HepG2 (cell line): ENCODE data around the gene BTBD1. TPM values are rescaled to one million over a fixed set of nuclear protein-coding genes. Genes with fewer than 3 reads are reported as not detected.

Source experiments
- ATAC-seq: fragments of 200-7000 bp; cut with Tn5 transposase; 3 replicates; pipeline ENCODE4 v1.9.1; 2020; ENCODE audit warnings: mild to moderate bottlenecking, moderate library complexity
- BruUV-seq: library from RNA; stranded (reverse); fragments of 400-500 nt; replicated peaks from 2 replicates; lab custom pipeline; 2021; lab: Mats Ljungman, UMichigan
- CTCF ChIA-PET: fragments of 300-600 bp; formaldehyde crosslinking; extraction: SDS; loops from one replicate; lab custom pipeline; 2021; ENCODE audit warnings: low total read pairs, inconsistent platforms, low intra/inter-chr PET ratio; lab: Yijun Ruan, JAX
- POLR2A ChIA-PET: fragments of 350-600 bp; sonication (Branson Sonifier 250); formaldehyde crosslinking; loops from one replicate; lab custom pipeline; 2020; ENCODE audit warnings: antibody characterized with exemption, inconsistent platforms; lab: Yijun Ruan, JAX
- DNase-seq: peaks from one replicate; pipeline ENCODE4 v3.0.0-alpha.2; 2015; ENCODE audit warnings: low spot score
- FAIRE-seq: peaks from 3 replicates; lab custom pipeline; 2011; peaks lifted over from hg19 to GRCh38; lab: Jason Lieb, UNC
- H2AFZ ChIP-seq: one replicate; pipeline ENCODE4 v1.6.1; 2011; ENCODE audit warnings: low read length, inconsistent platforms
- H3K27ac ChIP-seq: fragments of 300-600 bp; 3 replicates; pipeline ENCODE4 v1.8.0; 2011; ENCODE audit warnings: mixed run types, mild to moderate bottlenecking, mixed read lengths, low read length, inconsistent platforms; ENCODE audit not compliant: insufficient read depth; ENCODE audit errors: extremely low read length
- H3K27me3 ChIP-seq, 2 experiments: fragments of 200-600 bp in 1 of 2; 2 replicates in 1 of 2; 3 replicates in 1 of 2; pipeline versions ENCODE4 v1.6.0 to v1.8.0; 2011; ENCODE audit warnings: low read length in 2 of 2, mild to moderate bottlenecking in 2 of 2, moderate library complexity in 2 of 2, inconsistent platforms in 1 of 2; ENCODE audit not compliant: insufficient read depth in 2 of 2, control insufficient read depth in 1 of 2
- H3K36me3 ChIP-seq, 2 experiments: fragments of 200-600 bp in 1 of 2; replicated peaks in 1 of 2; 2 replicates in 1 of 2; 3 replicates in 1 of 2; pipeline versions ENCODE4 v1.5.1 to v1.8.0; 2011; ENCODE audit warnings: low read length in 2 of 2, inconsistent platforms in 1 of 2; ENCODE audit not compliant: insufficient read depth in 2 of 2, control insufficient read depth in 1 of 2
- H3K4me1 ChIP-seq: 2 replicates; pipeline ENCODE4 v1.5.1; 2012; ENCODE audit warnings: low read length, inconsistent platforms; ENCODE audit not compliant: insufficient read depth
- H3K4me2 ChIP-seq: 2 replicates; pipeline ENCODE4 v1.6.0; 2011; ENCODE audit warnings: low read depth, low read length, inconsistent platforms
- H3K4me3 ChIP-seq, 3 experiments: fragments of 200-600 bp in 1 of 3; sonication (generic), shearing (Covaris generic) in 1 of 3; replicated peaks in 1 of 3; 2 replicates each; pipeline ENCODE4 v1.5.1; 2011 to 2016; ENCODE audit warnings: low read length in 3 of 3, inconsistent platforms in 2 of 3, low read depth in 2 of 3, mild to moderate bottlenecking in 2 of 3, control low read depth in 1 of 3, mixed read lengths in 1 of 3; ENCODE audit not compliant: insufficient read depth in 1 of 3
- H3K79me2 ChIP-seq: one replicate; pipeline ENCODE4 v1.6.1; 2011; ENCODE audit warnings: low read length, inconsistent platforms; ENCODE audit not compliant: insufficient read depth
- H3K9ac ChIP-seq: 2 replicates; pipeline ENCODE4 v1.6.0; 2011; ENCODE audit warnings: mild to moderate bottlenecking, low read depth, low read length, inconsistent platforms; ENCODE audit not compliant: insufficient read depth
- H3K9me3 ChIP-seq: 2 replicates; pipeline ENCODE4 v1.5.1; 2012; ENCODE audit warnings: mild to moderate bottlenecking, low read length
- H4K20me1 ChIP-seq: 2 replicates; pipeline ENCODE4 v1.6.0; 2011; ENCODE audit warnings: inconsistent platforms, mild to moderate bottlenecking, low read length, moderate library complexity; ENCODE audit not compliant: insufficient read depth
- CBX2 ChIP-seq, 2 experiments: fragments of 200-600 bp in 1 of 2; sonication (generic); formaldehyde crosslinking in 1 of 2; IDR thresholded peaks; 2 replicates each; pipeline versions ENCODE4 v1.7.0 to v1.8.1; 2018 to 2022; ENCODE audit warnings: low read depth in 2 of 2, low read length in 1 of 2, mild to moderate bottlenecking in 1 of 2, missing genetic modification reagents in 1 of 2
- CREB3 ChIP-seq: sonication (generic); formaldehyde crosslinking; IDR thresholded peaks from 2 replicates; pipeline ENCODE4 v1.5.0; 2020; ENCODE audit warnings: missing genetic modification reagents
- DPF2 ChIP-seq: sonication (generic); formaldehyde crosslinking; IDR thresholded peaks from 2 replicates; pipeline ENCODE4 v1.4.0; 2020; ENCODE audit warnings: mild to moderate bottlenecking, low read depth, missing genetic modification reagents, borderline replicate concordance
- FOXO4 ChIP-seq: sonication (generic); formaldehyde crosslinking; conservative IDR thresholded peaks from 2 replicates; pipeline ENCODE4 v1.8.1; 2023; ENCODE audit warnings: missing genetic modification reagents
- KLF16 ChIP-seq, 2 experiments: sonication (generic) in 1 of 2; formaldehyde crosslinking in 1 of 2; IDR thresholded peaks; 2 replicates each; pipeline versions ENCODE4 v1.6.1 to v1.8.0; 2016 to 2023; ENCODE audit warnings: missing genetic modification reagents in 2 of 2, missing compliant biosample characterization in 1 of 2
- SMARCE1 ChIP-seq: fragments of 450-650 bp; IDR thresholded peaks from 2 replicates; pipeline ENCODE4 v1.6.1; 2017; ENCODE audit warnings: borderline replicate concordance
- TARDBP ChIP-seq: sonication (generic); formaldehyde crosslinking; IDR thresholded peaks from 2 replicates; pipeline ENCODE4 v1.8.0; 2022; ENCODE audit warnings: mild to moderate bottlenecking, missing genetic modification reagents
- TCF7 ChIP-seq: sonication (generic); IDR thresholded peaks from 2 replicates; pipeline ENCODE4 v1.6.1; 2016; ENCODE audit warnings: antibody characterized with exemption, low read depth
- WGBS: methylation state at CpG from one replicate; pipeline ENCODE4 v1.1.6; 2017; ENCODE audit warnings: low lambda C conversion rate; 5-methylcytosine and 5-hydroxymethylcytosine counted together
- in situ Hi-C: cut with HindIII; loops from 2 replicates; pipeline ENCODE4 v1.10.0; 2017; ENCODE audit warnings: low pct_unique_long_range_greater_than_20kb; ENCODE audit not compliant: extremely low pct_ligation_motif_present
- intact Hi-C: fragments of 100-400 bp; cut with micrococcal nuclease; formaldehyde crosslinking; loops from one replicate; pipeline ENCODE4 v1.10.0; 2022; ENCODE audit not compliant: unreplicated experiment
- polyA plus RNA-seq, 8 experiments: library from polyadenylated mRNA; depleted of rRNA in 3 of 8; stranded (reverse) in 7 of 8; unstranded in 1 of 8; fragments of >200 nt; fragmentation: Illumina TruSeq in 4 of 8; extraction: Trizol in 4 of 8; gene quantifications; 2 replicates each; pipeline versions ENCODE4 v1.2.1 to v1.2.3, GENCODE V29; 2011 to 2016; ENCODE audit warnings: low read depth in 4 of 8, missing spikeins in 1 of 8, mixed read lengths in 1 of 8; ENCODE audit not compliant: insufficient read depth in 1 of 8
- total RNA-seq, 5 experiments: library from RNA; depleted of rRNA; stranded (reverse); fragments of >200 nt; fragmentation: Illumina TruSeq; extraction: Trizol; gene quantifications; 2 replicates each; pipeline ENCODE4 v1.2.3, GENCODE V29; 2016; ENCODE audit warnings: low read depth in 1 of 5
- TF ChIP-seq, protein P1 (sequence below), 2 experiments: fragments of 450-650 bp in 1 of 2; sonication (generic) in 1 of 2; formaldehyde crosslinking in 1 of 2; IDR thresholded peaks; 2 replicates each; pipeline versions ENCODE4 v1.6.1 to v1.8.0; 2016 to 2022; ENCODE audit warnings: antibody characterized with exemption in 1 of 2, mild to moderate bottlenecking in 1 of 2, missing genetic modification reagents in 1 of 2

Gene BTBD1
- total and polyA plus RNA-seq, 2 of the 13 experiments (the other 11 are each of a cell fraction or from before 2014, with no cell fraction given): 32.1 to 53.9 TPM

GRCh38 chr15:82971218-82971984, 95.7 kb downstream of the BTBD1 start:
- H2AFZ ChIP-seq: no peak overlapping the region
- no peak overlapping the region for H3K27ac ChIP-seq
- DNase-seq: no peak
- ChIA-PET CTCF (no interaction called here), POLR2A (interaction anchor here (0.7 to 1.4 kb wide), 2 partner anchors 12 to 14 kb away, joined by 3 to 5 read pairs; partner anchors contain the start of gene RAMAC)
- in situ Hi-C loops (no loop called here), intact Hi-C loops (no loop called here)
- H3K36me3 ChIP-seq: no peaks in the 10 kb centered on the region
- no peak for ATAC-seq
- no peak overlapping the region for H3K4me3 ChIP-seq
- H3K9me3 ChIP-seq: no peaks in the 10 kb centered on the region
- 49% methylated on average over 2 of the region's 2 CpGs for WGBS
- H3K4me1 ChIP-seq: peaks cover 15% of the 10 kb centered on the region
- H3K27me3 ChIP-seq: no peaks in the 10 kb centered on the region
- no TSS peak for BruUV-seq
- H3K4me2 ChIP-seq: no peak overlapping the region
- H3K79me2 ChIP-seq: no peaks in the 10 kb centered on the region
- peak; percentile 4 for FAIRE-seq
- H4K20me1 ChIP-seq: no peaks in the 10 kb centered on the region
- H3K9ac ChIP-seq: no peak overlapping the region
- TF ChIP-seq FOXO4 (CRISPR knock-in tag): no peak
- TF ChIP-seq KLF16 (CRISPR knock-in tag; IDR thresholded peaks at IDR 0.05): no peak
- no peak for TF ChIP-seq CBX2 (IDR thresholded peaks at IDR 0.05; ENCODE audit: low read depth, low read length)
- TF ChIP-seq CBX2 (CRISPR knock-in tag; IDR thresholded peaks at IDR 0.05; ENCODE audit: low read depth): no peak
- TF ChIP-seq, protein P1, sequence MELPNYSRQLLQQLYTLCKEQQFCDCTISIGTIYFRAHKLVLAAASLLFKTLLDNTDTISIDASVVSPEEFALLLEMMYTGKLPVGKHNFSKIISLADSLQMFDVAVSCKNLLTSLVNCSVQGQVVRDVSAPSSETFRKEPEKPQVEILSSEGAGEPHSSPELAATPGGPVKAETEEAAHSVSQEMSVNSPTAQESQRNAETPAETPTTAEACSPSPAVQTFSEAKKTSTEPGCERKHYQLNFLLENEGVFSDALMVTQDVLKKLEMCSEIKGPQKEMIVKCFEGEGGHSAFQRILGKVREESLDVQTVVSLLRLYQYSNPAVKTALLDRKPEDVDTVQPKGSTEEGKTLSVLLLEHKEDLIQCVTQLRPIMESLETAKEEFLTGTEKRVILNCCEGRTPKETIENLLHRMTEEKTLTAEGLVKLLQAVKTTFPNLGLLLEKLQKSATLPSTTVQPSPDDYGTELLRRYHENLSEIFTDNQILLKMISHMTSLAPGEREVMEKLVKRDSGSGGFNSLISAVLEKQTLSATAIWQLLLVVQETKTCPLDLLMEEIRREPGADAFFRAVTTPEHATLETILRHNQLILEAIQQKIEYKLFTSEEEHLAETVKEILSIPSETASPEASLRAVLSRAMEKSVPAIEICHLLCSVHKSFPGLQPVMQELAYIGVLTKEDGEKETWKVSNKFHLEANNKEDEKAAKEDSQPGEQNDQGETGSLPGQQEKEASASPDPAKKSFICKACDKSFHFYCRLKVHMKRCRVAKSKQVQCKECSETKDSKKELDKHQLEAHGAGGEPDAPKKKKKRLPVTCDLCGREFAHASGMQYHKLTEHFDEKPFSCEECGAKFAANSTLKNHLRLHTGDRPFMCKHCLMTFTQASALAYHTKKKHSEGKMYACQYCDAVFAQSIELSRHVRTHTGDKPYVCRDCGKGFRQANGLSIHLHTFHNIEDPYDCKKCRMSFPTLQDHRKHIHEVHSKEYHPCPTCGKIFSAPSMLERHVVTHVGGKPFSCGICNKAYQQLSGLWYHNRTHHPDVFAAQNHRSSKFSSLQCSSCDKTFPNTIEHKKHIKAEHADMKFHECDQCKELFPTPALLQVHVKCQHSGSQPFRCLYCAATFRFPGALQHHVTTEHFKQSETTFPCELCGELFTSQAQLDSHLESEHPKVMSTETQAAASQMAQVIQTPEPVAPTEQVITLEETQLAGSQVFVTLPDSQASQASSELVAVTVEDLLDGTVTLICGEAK (IDR thresholded peaks at IDR 0.05): no peak
- TF ChIP-seq, protein P1 (CRISPR knock-in tag; IDR thresholded peaks at IDR 0.05): no peak
- no peak for TF ChIP-seq SMARCE1
- no peak for TF ChIP-seq TARDBP (CRISPR knock-in tag)
- no peak for TF ChIP-seq DPF2 (CRISPR knock-in tag)
- no peak for TF ChIP-seq CREB3 (CRISPR knock-in tag)
- TF ChIP-seq TCF7: no peak
